ENCODE measurements around the gene SEPTIN5. TPM values are rescaled to one million over a fixed set of nuclear protein-coding genes. Genes with fewer than 3 reads are reported as not detected.

Gene SEPTIN5
- total and polyA plus RNA-seq, 12 donors, result 3.7 to 73.4 (median 14.9) TPM

- no peaks in the 10 kb centered on the region for H3K36me3 ChIP-seq (replicated peaks in 1 of 2)
- whole genome bisulfite sequencing, 4 donors, result 70 to 82% (median 75%) methylated on average over 25 of the region's 25 CpGs
- H3K4me1 ChIP-seq (replicated peaks in 1 of 2), result peaks cover 6 to 11% of the 10 kb centered on the region in 2 donors
- no peaks in the 10 kb centered on the region for H3K9me3 ChIP-seq (replicated peaks in 1 of 3)
- no peak overlapping the region for H3K4me3 ChIP-seq
- intact Hi-C loops (cut with DNase I), result no loop called here
- H3K27ac ChIP-seq, result no peak overlapping the region
- no peak for DNase-seq
- H3K27me3 ChIP-seq, result peaks cover 81% of the 10 kb centered on the region
- no peak for TF ChIP-seq POLR2A (IDR thresholded peaks at IDR 0.05)
- TF ChIP-seq CTCF (IDR thresholded peaks at IDR 0.05), result no peak
Observed at GRCh38 chr22:19764636-19765476, 50.6 kb downstream of the SEPTIN5 start.

DNA sequence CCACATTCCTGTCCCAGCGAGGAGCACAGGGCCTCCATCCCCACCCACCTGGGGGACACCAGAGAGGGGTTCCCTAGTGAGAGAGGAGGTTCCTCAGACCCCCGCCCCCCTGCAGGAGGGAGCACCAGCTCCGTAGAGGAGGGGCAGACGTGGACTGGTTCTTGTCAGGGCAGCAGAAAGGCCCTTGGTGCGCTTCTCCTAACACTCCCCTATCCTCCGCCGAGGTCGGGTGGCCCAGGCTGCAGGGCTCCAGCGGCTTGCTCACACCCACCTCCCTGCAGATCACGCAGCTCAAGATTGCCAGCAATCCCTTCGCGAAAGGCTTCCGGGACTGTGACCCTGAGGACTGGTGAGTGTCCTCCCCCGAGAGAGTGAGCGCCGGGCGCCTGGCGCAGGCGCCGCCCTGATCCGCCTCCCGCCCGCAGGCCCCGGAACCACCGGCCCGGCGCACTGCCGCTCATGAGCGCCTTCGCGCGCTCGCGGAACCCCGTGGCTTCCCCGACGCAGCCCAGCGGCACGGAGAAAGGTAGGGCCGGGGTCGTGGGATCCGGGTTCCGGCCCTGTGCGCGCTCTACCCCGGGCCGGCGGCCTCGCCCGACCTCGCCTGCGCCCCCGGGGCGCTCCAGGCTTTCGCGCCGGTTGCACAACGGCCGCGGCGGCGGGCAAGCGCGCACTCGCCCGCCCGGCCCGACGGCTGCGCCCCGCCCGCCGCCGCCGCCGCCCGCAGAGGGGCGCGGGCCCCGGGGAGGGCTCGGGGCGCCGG, 51.4 kb downstream of the SEPTIN5 start:
- peaks cover 6 to 11% of the 10 kb centered on the region in 2 donors for H3K4me1 ChIP-seq (replicated peaks in 1 of 2)
- peak in 5 of 7 donors; percentile 39 to 65 (median 50) for DNase-seq
- no peaks in the 10 kb centered on the region for H3K36me3 ChIP-seq (replicated peaks in 1 of 2)
- no peak overlapping the region for H3K27ac ChIP-seq
- intact Hi-C loops (cut with DNase I), result no loop called here
- no peaks in the 10 kb centered on the region for H3K9me3 ChIP-seq (replicated peaks in 1 of 3)
- H3K27me3 ChIP-seq, result peaks cover 85% of the 10 kb centered on the region
- peak overlapping the region in 1 of 4 donors; percentile 54 for H3K4me3 ChIP-seq
- 3 to 12% (median 5%) methylated on average over 11 to 83 of the region's 83 CpGs; no CpG with 5 or more reads in 1 of the 4 donors for WGBS, 4 donors
- TF ChIP-seq CTCF (IDR thresholded peaks at IDR 0.05) (no peak), POLR2A (IDR thresholded peaks at IDR 0.05) (no peak)

DNA sequence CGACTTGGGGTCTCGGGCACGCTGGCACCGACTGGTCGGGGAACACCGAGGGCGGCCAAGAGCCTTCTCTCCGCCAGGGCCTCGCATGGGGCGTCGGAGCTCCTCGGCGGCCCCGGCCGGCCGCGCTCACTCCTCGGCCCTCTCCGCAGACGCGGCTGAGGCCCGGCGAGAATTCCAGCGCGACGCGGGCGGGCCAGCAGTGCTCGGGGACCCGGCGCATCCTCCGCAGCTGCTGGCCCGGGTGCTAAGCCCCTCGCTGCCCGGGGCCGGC, 51.9 kb downstream of the SEPTIN5 start:
- Histone ChIP-seq H3K4me1 (replicated peaks in 1 of 2) (peaks cover 6 to 11% of the 10 kb centered on the region in 2 donors), H3K27ac (no peak overlapping the region), H3K36me3 (replicated peaks in 1 of 2) (no peaks in the 10 kb centered on the region), H3K27me3 (peaks cover 86% of the 10 kb centered on the region), H3K4me3 (peak overlapping the region in 1 of 4 donors; percentile 54), H3K9me3 (replicated peaks in 1 of 3) (no peaks in the 10 kb centered on the region)
- intact Hi-C loops (cut with DNase I), result no loop called here
- 1 to 2% methylated on average over 35 to 36 of the region's 36 CpGs; no CpG with 5 or more reads in 2 of the 4 donors for WGBS, 4 donors
- TF ChIP-seq POLR2A (IDR thresholded peaks at IDR 0.05) (no peak), CTCF (IDR thresholded peaks at IDR 0.05) (no peak)
- DNase-seq, result no peak
